Type B pancreatic cell (in vitro differentiated cells): ENCODE results near the gene UBB. TPM values are rescaled to one million over a fixed set of nuclear protein-coding genes. Genes with fewer than 3 reads are reported as not detected.
"Not testable (repeated sequence)": the region's sequence is repeated elsewhere in the genome, so short reads cannot be mapped to it uniquely, and the experiment has no call there.

ENCODE experiments used
- DNase-seq: peaks from one replicate; pipeline ENCODE4 v3.0.0; 2021; ENCODE audit warnings: mixed read lengths; ENCODE audit not compliant: unreplicated experiment; ENCODE audit errors: extremely low spot score
- H3K27ac Mint-ChIP-seq: 2 replicates; pipeline ENCODE4 v1.8.0; 2021; ENCODE audit warnings: mild to moderate bottlenecking, mixed read lengths
- H3K27me3 Mint-ChIP-seq: 2 replicates; pipeline ENCODE4 v1.8.0; 2021; ENCODE audit warnings: mixed read lengths
- H3K36me3 Mint-ChIP-seq: 2 replicates; pipeline ENCODE4 v1.8.0; 2021; ENCODE audit warnings: mixed read lengths
- H3K4me1 Mint-ChIP-seq: one replicate; pipeline ENCODE4 v1.8.0; 2021; ENCODE audit warnings: mixed read lengths; ENCODE audit not compliant: unreplicated experiment
- H3K4me3 Mint-ChIP-seq: 2 replicates; pipeline ENCODE4 v1.8.0; 2021; ENCODE audit warnings: mild to moderate bottlenecking, mixed read lengths
- H3K9me3 Mint-ChIP-seq: 2 replicates; pipeline ENCODE4 v1.8.0; 2021; ENCODE audit warnings: mixed read lengths
- total RNA-seq: library from RNA; stranded (reverse); gene quantifications from 2 replicates; pipeline ENCODE4 v1.2.1, GENCODE V29; 2021; ENCODE audit warnings: low replicate concordance
- TF ChIP-seq, protein P1 (sequence below): fragments of 200-600 bp; sonication (generic); conservative IDR thresholded peaks from 2 replicates; pipeline ENCODE4 v1.5.0; 2021; ENCODE audit warnings: antibody characterized with exemption, mild to moderate bottlenecking

UBB gene
- total RNA-seq, 1 donor from 2014 or later, result 1,802 TPM

DNA sequence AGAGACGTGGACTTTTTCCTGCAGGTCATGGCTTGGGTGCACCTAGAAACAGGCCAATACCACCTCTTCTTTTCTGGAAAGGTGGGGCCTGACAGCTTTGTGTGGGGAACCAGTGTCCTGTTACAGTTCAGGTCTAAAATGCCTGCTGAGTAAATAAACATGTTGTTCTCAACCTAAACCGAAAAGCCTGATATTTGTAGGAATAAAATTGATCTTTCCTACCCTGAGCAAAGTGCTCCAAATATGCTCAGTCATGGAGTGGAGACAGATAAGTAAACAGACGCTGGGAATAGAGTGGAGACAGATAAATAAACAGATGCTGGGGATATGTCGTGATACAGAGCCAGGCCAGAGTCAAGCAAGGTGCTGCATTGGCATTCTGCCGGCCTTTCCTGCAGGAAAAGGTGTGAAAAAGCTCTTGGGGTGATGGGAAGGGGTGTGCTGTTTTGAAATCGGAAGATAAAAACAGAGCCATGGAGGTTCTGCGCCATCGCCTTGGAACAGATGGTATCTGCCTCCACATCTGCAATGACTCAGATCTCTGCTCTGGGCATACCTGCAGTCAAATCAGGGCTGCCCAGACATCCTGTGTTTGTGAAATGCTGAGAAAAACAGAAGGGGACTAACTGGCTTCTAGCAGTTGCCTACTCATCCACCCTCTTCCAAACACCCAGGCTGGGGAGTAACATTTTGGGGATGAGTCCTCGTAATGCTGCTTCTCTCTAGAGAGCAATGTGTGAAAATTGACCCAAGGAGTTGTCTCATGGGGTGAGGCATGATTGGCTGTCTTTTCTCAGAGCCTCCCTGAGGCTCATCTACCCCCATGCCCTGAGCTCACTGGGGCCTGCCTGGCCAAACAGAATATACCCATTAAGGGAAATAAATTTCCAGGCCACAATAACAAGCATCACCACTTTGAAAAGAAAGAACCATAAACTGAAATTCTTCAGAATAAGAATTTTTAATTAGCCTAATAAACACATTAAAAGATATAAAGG, 17.7 kb downstream of the UBB start:
- TF ChIP-seq, protein P1, sequence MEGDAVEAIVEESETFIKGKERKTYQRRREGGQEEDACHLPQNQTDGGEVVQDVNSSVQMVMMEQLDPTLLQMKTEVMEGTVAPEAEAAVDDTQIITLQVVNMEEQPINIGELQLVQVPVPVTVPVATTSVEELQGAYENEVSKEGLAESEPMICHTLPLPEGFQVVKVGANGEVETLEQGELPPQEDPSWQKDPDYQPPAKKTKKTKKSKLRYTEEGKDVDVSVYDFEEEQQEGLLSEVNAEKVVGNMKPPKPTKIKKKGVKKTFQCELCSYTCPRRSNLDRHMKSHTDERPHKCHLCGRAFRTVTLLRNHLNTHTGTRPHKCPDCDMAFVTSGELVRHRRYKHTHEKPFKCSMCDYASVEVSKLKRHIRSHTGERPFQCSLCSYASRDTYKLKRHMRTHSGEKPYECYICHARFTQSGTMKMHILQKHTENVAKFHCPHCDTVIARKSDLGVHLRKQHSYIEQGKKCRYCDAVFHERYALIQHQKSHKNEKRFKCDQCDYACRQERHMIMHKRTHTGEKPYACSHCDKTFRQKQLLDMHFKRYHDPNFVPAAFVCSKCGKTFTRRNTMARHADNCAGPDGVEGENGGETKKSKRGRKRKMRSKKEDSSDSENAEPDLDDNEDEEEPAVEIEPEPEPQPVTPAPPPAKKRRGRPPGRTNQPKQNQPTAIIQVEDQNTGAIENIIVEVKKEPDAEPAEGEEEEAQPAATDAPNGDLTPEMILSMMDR, result no peak
- Mint-ChIP-seq H3K4me3 (no peak overlapping the region), H3K27ac (no peak overlapping the region), H3K4me1 (peaks cover 16% of the 10 kb centered on the region), H3K27me3 (no peaks in the 10 kb centered on the region), H3K36me3 (no peaks in the 10 kb centered on the region), H3K9me3 (no peaks in the 10 kb centered on the region)
- no peak for DNase-seq

DNA sequence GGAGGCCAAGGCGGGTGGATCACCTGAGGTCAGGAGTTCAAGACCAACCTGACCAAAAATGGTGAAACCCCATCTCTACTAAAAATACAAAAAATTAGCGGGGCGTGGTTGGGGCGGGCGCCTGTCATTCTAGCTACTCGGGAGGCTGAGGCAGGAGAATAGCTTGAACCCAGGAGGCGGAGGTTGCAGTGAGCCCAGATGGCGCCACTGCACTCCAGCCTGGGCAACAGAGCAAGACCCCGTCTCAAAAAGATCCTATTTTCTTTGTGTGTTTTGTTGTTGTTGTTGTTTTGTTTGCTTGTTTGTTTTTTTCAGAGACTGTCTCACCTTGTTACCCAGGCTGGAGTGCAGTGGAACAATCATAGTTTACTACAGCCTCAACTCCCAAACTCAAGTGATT, 23.0 kb downstream of the UBB start:
- DNase-seq, H3K36me3 Mint-ChIP-seq, H3K27ac Mint-ChIP-seq, H3K9me3 Mint-ChIP-seq, H3K27me3 Mint-ChIP-seq, H3K4me3 Mint-ChIP-seq: not testable (repeated sequence)
- peaks cover 17% of the 10 kb centered on the region for H3K4me1 Mint-ChIP-seq

DNA sequence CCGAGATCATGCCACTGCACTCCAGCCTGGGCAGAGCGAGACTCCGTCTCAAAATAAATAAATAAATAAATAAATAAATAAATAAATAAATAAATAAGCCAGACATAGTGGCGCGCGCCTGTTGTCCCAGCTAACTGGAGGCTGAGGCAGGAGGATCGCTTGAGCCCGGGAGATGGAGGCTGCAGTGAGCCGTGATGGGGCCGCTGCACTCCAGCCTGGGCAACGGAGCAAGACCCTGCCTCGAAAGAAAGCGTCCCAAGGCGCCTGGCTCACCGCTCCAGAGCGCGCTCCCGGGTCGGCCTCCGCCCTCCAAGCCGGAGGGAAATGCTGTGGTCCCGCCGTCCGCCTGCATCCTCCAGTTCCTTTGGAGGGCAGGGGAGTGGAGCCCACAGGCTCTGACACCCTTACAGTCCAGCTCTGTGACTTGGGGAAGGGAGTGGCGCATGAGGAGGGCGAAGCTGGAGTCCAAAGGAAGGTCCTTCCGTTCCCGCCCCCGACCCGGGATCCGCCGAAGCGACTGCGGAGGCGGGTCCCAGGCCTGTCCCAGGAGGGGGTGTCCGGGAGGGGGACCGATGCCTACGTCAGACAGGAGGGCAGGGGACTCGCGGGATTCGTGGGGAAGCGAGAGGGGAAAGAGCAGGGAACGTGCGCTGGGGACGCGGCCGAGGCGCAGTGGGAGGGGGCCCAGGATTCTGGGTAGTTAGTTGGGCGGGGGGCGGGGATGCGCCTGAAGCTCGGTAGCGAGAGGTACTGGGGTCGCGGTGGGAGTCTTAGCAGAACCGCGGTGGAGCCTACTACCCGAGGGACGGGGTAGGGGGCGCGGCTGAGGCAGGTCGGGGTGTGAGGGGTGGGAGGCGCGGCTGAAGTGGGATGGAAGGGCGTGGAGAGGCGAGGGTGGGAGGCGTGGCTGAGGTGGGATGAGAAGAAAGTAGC, 26.1 kb downstream of the UBB start:
- no peaks in the 10 kb centered on the region for H3K9me3 Mint-ChIP-seq
- no peak overlapping the region for H3K27ac Mint-ChIP-seq
- H3K4me1 Mint-ChIP-seq, result peaks cover 10% of the 10 kb centered on the region
- TF ChIP-seq, protein P1, result no peak
- no peak for DNase-seq
- H3K4me3 Mint-ChIP-seq, result peak overlapping the region; percentile 77
- H3K36me3 Mint-ChIP-seq, result no peaks in the 10 kb centered on the region
- peaks cover 2% of the 10 kb centered on the region for H3K27me3 Mint-ChIP-seq

DNA sequence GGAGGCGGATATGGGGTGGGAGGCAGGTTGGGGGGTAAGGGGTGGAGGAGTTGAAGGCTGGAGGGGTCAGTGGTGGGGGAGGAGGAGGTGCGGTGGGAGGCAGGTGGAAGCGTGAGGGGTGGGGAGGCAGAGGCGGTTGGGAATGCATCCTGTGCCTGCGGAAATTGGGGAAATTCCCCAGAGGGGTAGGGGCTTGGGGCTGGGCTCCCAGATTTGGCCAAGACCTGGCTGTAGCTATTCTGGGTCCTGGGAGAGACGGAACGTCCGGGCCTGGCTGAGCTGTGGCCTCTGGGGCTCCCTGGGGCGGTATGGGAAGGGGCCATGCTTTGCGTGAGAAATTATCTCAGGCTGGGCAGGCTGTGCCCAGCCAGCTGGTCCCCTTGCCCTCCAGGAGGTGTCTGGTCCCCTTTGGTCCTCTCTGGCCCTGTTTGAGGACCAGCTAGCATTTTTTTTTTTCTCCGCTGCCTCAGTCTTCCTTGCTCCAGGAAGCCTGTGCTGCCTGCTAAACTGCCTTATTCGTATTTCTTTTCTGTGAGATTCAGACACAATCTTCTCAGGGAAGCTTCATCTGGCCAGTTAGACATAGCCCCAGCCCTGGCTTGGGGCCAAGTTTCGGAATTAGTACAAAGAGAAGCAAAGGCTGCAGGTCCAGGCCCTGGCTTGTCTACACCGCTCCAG, 27.2 kb downstream of the UBB start:
- H3K9me3 Mint-ChIP-seq, result no peaks in the 10 kb centered on the region
- DNase-seq, result no peak

DNA sequence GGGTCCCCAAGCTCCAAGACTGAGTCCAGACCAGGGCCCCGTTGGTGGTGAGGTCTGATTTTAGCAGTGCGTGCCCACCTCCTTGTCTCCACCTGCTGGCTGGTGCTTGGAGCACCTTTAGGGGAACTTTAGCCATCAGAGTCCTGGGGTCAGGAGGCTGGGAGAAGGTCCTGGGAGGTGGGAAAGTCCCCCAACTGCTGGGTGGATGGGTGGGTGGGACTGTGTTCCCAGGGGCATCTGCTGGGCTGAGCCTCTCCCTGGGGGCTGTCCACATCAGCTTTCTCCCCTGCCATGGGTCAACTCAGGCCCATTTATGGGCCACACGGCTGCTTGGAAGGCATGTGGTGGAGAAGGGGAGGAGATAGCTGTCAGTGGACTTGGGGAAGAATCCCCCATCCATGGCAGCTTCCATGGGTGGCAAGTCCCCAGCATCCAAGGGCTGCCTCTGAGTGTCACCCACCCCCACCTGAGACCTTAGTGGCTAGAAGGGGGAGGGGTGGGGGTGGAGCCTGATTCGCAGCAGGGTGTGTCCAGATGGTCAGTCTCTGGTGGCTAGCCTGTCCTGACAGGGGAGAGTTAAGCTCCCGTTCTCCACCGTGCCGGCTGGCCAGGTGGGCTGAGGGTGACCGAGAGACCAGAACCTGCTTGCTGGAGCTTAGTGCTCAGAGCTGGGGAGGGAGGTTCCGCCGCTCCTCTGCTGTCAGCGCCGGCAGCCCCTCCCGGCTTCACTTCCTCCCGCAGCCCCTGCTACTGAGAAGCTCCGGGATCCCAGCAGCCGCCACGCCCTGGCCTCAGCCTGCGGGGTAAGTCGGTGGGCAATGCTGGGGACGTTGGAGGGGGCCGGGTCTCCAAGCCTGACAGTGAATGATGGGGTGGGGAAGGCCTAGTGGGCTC, 34.4 kb downstream of the UBB start, which contains the start of gene TRPV2:
TRPV2 (plus strand) TSS at position 541 of the 894 bp plus-strand sequence. CDS start 2,098 bp downstream, outside the sequence.
- DNase-seq, result no peak
- Mint-ChIP-seq H3K4me1 (peaks cover 14% of the 10 kb centered on the region), H3K36me3 (no peaks in the 10 kb centered on the region), H3K27ac (no peak within 1 kb of the TSS), H3K9me3 (no peaks in the 10 kb centered on the region), H3K27me3 (peaks cover 3% of the 10 kb centered on the region), H3K4me3 (no peak within 1 kb of the TSS)
- TF ChIP-seq, protein P1, result peak; percentile 18

More for the DNA sequence above, 27.2 kb downstream of the UBB start:
- Mint-ChIP-seq H3K27me3 (peaks cover 2% of the 10 kb centered on the region), H3K4me1 (peaks cover 10% of the 10 kb centered on the region), H3K4me3 (peak overlapping the region; percentile 83), H3K27ac (peak overlapping the region; percentile 65), H3K36me3 (no peaks in the 10 kb centered on the region)
- TF ChIP-seq, protein P1, result no peak
